OCI-LY3 (cell line): ENCODE measurements around the gene COX6A2.

Experiments used
- EZH2phosphoT487 ChIP-seq: fragments of 200-600 bp; shearing (Covaris generic); IDR thresholded peaks from 2 replicates; pipeline ENCODE4 v1.6.1; 2018; ENCODE audit warnings: antibody characterized with exemption, mixed run types, low read depth
- TF ChIP-seq, protein P1 (sequence below): fragments of 200-600, 300-600 bp; sonication (generic); IDR thresholded peaks from 2 replicates; pipeline ENCODE4 v1.5.1; 2014; ENCODE audit warnings: antibody characterized with exemption, low read length, low read depth

DNA sequence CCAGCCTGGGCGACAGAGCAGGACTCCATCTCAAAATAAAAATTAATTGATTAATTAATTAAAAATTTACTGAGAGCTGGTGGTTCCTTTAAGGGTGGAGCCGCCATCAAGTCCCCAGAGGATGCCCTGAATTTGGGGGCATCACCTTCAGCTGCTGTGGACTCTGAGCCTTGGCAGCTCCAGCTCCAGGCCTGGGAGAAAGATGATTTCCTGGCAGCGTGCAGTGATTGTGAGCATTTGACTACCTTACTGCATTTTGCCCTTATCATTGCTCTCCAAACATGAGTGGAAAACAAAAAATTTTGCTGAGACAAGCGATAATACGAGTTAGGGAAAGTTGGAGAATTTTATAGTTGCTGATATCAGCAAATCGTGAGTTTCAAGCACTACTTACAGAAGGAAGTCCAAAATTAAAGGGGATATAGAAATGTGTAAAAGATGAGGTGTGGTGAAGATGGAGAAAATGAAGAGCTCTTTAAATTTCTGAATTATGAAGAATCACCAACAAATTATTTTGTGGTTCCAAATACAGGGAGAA lies 37.6 kb downstream of the COX6A2 start:
- TF ChIP-seq, protein P1, sequence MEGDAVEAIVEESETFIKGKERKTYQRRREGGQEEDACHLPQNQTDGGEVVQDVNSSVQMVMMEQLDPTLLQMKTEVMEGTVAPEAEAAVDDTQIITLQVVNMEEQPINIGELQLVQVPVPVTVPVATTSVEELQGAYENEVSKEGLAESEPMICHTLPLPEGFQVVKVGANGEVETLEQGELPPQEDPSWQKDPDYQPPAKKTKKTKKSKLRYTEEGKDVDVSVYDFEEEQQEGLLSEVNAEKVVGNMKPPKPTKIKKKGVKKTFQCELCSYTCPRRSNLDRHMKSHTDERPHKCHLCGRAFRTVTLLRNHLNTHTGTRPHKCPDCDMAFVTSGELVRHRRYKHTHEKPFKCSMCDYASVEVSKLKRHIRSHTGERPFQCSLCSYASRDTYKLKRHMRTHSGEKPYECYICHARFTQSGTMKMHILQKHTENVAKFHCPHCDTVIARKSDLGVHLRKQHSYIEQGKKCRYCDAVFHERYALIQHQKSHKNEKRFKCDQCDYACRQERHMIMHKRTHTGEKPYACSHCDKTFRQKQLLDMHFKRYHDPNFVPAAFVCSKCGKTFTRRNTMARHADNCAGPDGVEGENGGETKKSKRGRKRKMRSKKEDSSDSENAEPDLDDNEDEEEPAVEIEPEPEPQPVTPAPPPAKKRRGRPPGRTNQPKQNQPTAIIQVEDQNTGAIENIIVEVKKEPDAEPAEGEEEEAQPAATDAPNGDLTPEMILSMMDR, result no peak
- TF ChIP-seq EZH2phosphoT487, result no peak
